Measurements from ENCODE around the gene SNCA.

SNCA gene

GRCh38 chr4:89813197-89813596, 23.8 kb downstream of the SNCA start:
- DNase-seq: no peak

- no peak for DNase-seq
Observed at GRCh38 chr4:89807441-89808140, 29.4 kb downstream of the SNCA start.

- DNase-seq: no peak
Observed at GRCh38 chr4:89805297-89805696, 31.7 kb downstream of the SNCA start.

- no peak for DNase-seq
Observed at GRCh38 chr4:89803915-89804314, 33.0 kb downstream of the SNCA start.

- DNase-seq: no peak
Observed at GRCh38 chr4:89803036-89803435, 33.9 kb downstream of the SNCA start.

GRCh38 chr4:89800527-89801103, 36.3 kb downstream of the SNCA start:
- DNase-seq: no peak

- no peak for DNase-seq
Observed at GRCh38 chr4:89800012-89800516, 36.9 kb downstream of the SNCA start.

- no peak for DNase-seq
Observed at GRCh38 chr4:89799071-89799470, 37.9 kb downstream of the SNCA start.

- DNase-seq: peak; percentile 13
Observed at GRCh38 chr4:89797117-89797516, 39.8 kb downstream of the SNCA start.

GRCh38 chr4:89788206-89789072, 48.5 kb downstream of the SNCA start:
- DNase-seq: peak; percentile 1

- no peak for DNase-seq
Observed at GRCh38 chr4:89784686-89785231, 52.2 kb downstream of the SNCA start.

GRCh38 chr4:89781321-89781720, 55.6 kb downstream of the SNCA start:
- DNase-seq: peak; percentile 34

- DNase-seq: no peak
Observed at GRCh38 chr4:89773805-89774204, 63.2 kb downstream of the SNCA start.

GRCh38 chr4:89769856-89770255, 67.1 kb downstream of the SNCA start:
- DNase-seq: no peak

GRCh38 chr4:89767924-89768323, 69.0 kb downstream of the SNCA start:
- DNase-seq: no peak

- peak; percentile 4 for DNase-seq
Observed at GRCh38 chr4:89765966-89766365, 71.0 kb downstream of the SNCA start.

GRCh38 chr4:89765528-89765927, 71.4 kb downstream of the SNCA start:
- no peak for DNase-seq

- DNase-seq: no peak
Observed at GRCh38 chr4:89762311-89762710, 74.7 kb downstream of the SNCA start.

GRCh38 chr4:89759426-89759825, 77.5 kb downstream of the SNCA start:
- DNase-seq: peak; percentile 18

- DNase-seq: peak; percentile 78
Observed at GRCh38 chr4:89757154-89757719, 79.7 kb downstream of the SNCA start.

GRCh38 chr4:89755220-89755619, 81.7 kb downstream of the SNCA start:
- DNase-seq: no peak

- no peak for DNase-seq
Observed at GRCh38 chr4:89754531-89754930, 82.4 kb downstream of the SNCA start.

GRCh38 chr4:89753601-89754066, 83.3 kb downstream of the SNCA start:
- peak; percentile 50 for DNase-seq

Measured in NCI-H2171 treated with DMSO at 0.1 percent for 48 hours (cell line).